ENCODE data around the gene KEL.

KEL gene

GRCh38 chr7:142968229-142968628 lies 6.1 kb upstream of the KEL start:
- no peak for DNase-seq (ENCODE audit: extremely low read depth, insufficient read length)
- Histone ChIP-seq H3K27me3 (replicated peaks; ENCODE audit: control insufficient read depth, insufficient read depth, low read length) (no peaks in the 10 kb centered on the region), H3K4me3 (replicated peaks; ENCODE audit: low read depth, low read length) (no peak overlapping the region), H3K36me3 (ENCODE audit: control insufficient read depth, insufficient read depth, low read length) (no peaks in the 10 kb centered on the region)
- no peak for TF ChIP-seq CTCF (IDR thresholded peaks at IDR 0.05; ENCODE audit: insufficient read depth, low read length, poor library complexity, severe bottlenecking)

- Histone ChIP-seq H3K36me3 (ENCODE audit: control insufficient read depth, insufficient read depth, low read length) (no peaks in the 10 kb centered on the region), H3K4me3 (replicated peaks; ENCODE audit: low read depth, low read length) (no peak overlapping the region), H3K27me3 (replicated peaks; ENCODE audit: control insufficient read depth, insufficient read depth, low read length) (no peaks in the 10 kb centered on the region)
- DNase-seq (ENCODE audit: extremely low read depth, insufficient read length) = no peak
- TF ChIP-seq CTCF (IDR thresholded peaks at IDR 0.05; ENCODE audit: insufficient read depth, low read length, poor library complexity, severe bottlenecking) = no peak
These were observed 2.5 kb upstream of the KEL start for GRCh38 chr7:142964502-142965246.

GRCh38 chr7:142963993-142964392 lies 1.8 kb upstream of the KEL start:
- TF ChIP-seq CTCF (IDR thresholded peaks at IDR 0.05; ENCODE audit: insufficient read depth, low read length, poor library complexity, severe bottlenecking) = no peak
- DNase-seq (ENCODE audit: extremely low read depth, insufficient read length) = no peak

GRCh38 chr7:142962991-142963390 lies 828 bp upstream of the KEL start:
- no peak for DNase-seq (ENCODE audit: extremely low read depth, insufficient read length)
- TF ChIP-seq CTCF (IDR thresholded peaks at IDR 0.05; ENCODE audit: insufficient read depth, low read length, poor library complexity, severe bottlenecking) = no peak

More at GRCh38 chr7:142963993-142964392, 1.8 kb upstream of the KEL start:
- no peaks in the 10 kb centered on the region for H3K36me3 ChIP-seq (ENCODE audit: control insufficient read depth, insufficient read depth, low read length)
- H3K27me3 ChIP-seq (replicated peaks; ENCODE audit: control insufficient read depth, insufficient read depth, low read length) = no peaks in the 10 kb centered on the region
- no peak overlapping the region for H3K4me3 ChIP-seq (replicated peaks; ENCODE audit: low read depth, low read length)

GRCh38 chr7:142961595-142961972 lies 579 bp downstream of the KEL start:
- DNase-seq (ENCODE audit: extremely low read depth, insufficient read length) = no peak
- no peak for TF ChIP-seq CTCF (IDR thresholded peaks at IDR 0.05; ENCODE audit: insufficient read depth, low read length, poor library complexity, severe bottlenecking)
- Histone ChIP-seq H3K4me3 (replicated peaks; ENCODE audit: low read depth, low read length) (no peak overlapping the region), H3K27me3 (replicated peaks; ENCODE audit: control insufficient read depth, insufficient read depth, low read length) (no peaks in the 10 kb centered on the region), H3K36me3 (ENCODE audit: control insufficient read depth, insufficient read depth, low read length) (no peaks in the 10 kb centered on the region)

More at GRCh38 chr7:142962991-142963390, 828 bp upstream of the KEL start:
- Histone ChIP-seq H3K27me3 (replicated peaks; ENCODE audit: control insufficient read depth, insufficient read depth, low read length) (no peaks in the 10 kb centered on the region), H3K36me3 (ENCODE audit: control insufficient read depth, insufficient read depth, low read length) (no peaks in the 10 kb centered on the region), H3K4me3 (replicated peaks; ENCODE audit: low read depth, low read length) (no peak overlapping the region)

Data from GM06990 (cell line).